Calu3 (cell line): ENCODE results near the gene PRKAG2. TPM values are rescaled to one million over a fixed set of nuclear protein-coding genes. Genes with fewer than 3 reads are reported as not detected.

Experiments
- BruUV-seq: library from RNA; stranded (reverse); fragments of 400-500 nt; replicated peaks from 2 replicates; lab custom pipeline; 2021; lab: Mats Ljungman, UMichigan
- CTCF ChIA-PET: fragments of 300-600 bp; sonication (Branson Sonifier 250); formaldehyde crosslinking; loops from one replicate; lab custom pipeline; 2022; ENCODE audit warnings: antibody characterized with exemption; lab: Charles Lee
- DNase-seq: peaks from one replicate; pipeline ENCODE4 v3.0.0; 2022
- H3K27ac Mint-ChIP-seq: one replicate; pipeline ENCODE4 v1.8.0; 2022; ENCODE audit warnings: mixed read lengths; ENCODE audit not compliant: unreplicated experiment
- H3K27me3 Mint-ChIP-seq: one replicate; pipeline ENCODE4 v1.8.0; 2022; ENCODE audit warnings: mixed read lengths; ENCODE audit not compliant: unreplicated experiment
- H3K36me3 Mint-ChIP-seq: one replicate; pipeline ENCODE4 v1.8.0; 2022; ENCODE audit warnings: mild to moderate bottlenecking, moderate library complexity, mixed read lengths; ENCODE audit not compliant: insufficient read depth, unreplicated experiment
- H3K4me1 Mint-ChIP-seq: one replicate; pipeline ENCODE4 v1.8.0; 2022; ENCODE audit warnings: mild to moderate bottlenecking, low read depth, mixed read lengths; ENCODE audit not compliant: unreplicated experiment
- H3K4me3 Mint-ChIP-seq: one replicate; pipeline ENCODE4 v1.8.0; 2022; ENCODE audit warnings: mild to moderate bottlenecking, low read depth, moderate library complexity, mixed read lengths; ENCODE audit not compliant: unreplicated experiment
- H3K9me3 Mint-ChIP-seq: one replicate; pipeline ENCODE4 v1.8.0; 2022; ENCODE audit warnings: low read depth, mixed read lengths; ENCODE audit not compliant: unreplicated experiment
- intact Hi-C: fragments of 100-400 bp; cut with micrococcal nuclease; formaldehyde crosslinking; loops from one replicate; pipeline ENCODE4 v1.10.0; 2022; ENCODE audit not compliant: unreplicated experiment
- total RNA-seq: library from RNA; stranded (reverse); gene quantifications from 2 replicates; pipeline ENCODE4 v1.2.3, GENCODE V29; 2022
- TF ChIP-seq, protein P1 (sequence below): fragments of 200-600 bp; IDR thresholded peaks from one replicate; pipeline ENCODE4 v1.8.0; 2022; ENCODE audit warnings: antibody characterized with exemption; ENCODE audit not compliant: unreplicated experiment

PRKAG2 gene
- total RNA-seq, 1 experiment from 2014 or later: 22.4 TPM

DNA sequence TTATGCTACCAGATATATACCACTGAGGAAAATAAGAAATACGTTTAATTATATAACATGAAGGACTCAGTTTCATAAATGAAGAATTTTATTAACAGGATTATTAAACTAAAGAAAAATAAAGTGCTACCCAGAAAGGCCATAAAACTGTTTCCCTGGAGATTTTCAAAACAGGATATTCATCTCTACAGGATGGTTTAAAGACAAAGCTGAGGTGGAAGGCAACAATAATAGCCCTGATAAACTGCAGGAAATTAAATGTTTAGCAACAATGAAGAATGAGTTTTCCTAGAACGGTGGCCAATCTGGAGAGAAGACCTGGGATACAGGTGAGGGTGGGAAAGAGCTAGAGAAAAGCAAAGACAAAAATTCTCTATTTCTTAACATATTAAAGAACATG is 369.1 kb downstream of the PRKAG2 start:
- Mint-ChIP-seq H3K9me3 (no peaks in the 10 kb centered on the region), H3K4me1 (peaks cover 35% of the 10 kb centered on the region), H3K4me3 (no peak overlapping the region), H3K27me3 (no peaks in the 10 kb centered on the region), H3K36me3 (no peaks in the 10 kb centered on the region), H3K27ac (no peak overlapping the region)
- BruUV-seq: no TSS peak
- CTCF ChIA-PET: interaction anchor here (1.8 kb wide), 1 partner anchor 10 kb away, joined by 7 read pairs; no protein-coding TSS in a partner anchor
- intact Hi-C loops: no loop called here
- DNase-seq: no peak
- TF ChIP-seq, protein P1, sequence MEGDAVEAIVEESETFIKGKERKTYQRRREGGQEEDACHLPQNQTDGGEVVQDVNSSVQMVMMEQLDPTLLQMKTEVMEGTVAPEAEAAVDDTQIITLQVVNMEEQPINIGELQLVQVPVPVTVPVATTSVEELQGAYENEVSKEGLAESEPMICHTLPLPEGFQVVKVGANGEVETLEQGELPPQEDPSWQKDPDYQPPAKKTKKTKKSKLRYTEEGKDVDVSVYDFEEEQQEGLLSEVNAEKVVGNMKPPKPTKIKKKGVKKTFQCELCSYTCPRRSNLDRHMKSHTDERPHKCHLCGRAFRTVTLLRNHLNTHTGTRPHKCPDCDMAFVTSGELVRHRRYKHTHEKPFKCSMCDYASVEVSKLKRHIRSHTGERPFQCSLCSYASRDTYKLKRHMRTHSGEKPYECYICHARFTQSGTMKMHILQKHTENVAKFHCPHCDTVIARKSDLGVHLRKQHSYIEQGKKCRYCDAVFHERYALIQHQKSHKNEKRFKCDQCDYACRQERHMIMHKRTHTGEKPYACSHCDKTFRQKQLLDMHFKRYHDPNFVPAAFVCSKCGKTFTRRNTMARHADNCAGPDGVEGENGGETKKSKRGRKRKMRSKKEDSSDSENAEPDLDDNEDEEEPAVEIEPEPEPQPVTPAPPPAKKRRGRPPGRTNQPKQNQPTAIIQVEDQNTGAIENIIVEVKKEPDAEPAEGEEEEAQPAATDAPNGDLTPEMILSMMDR: no peak

DNA sequence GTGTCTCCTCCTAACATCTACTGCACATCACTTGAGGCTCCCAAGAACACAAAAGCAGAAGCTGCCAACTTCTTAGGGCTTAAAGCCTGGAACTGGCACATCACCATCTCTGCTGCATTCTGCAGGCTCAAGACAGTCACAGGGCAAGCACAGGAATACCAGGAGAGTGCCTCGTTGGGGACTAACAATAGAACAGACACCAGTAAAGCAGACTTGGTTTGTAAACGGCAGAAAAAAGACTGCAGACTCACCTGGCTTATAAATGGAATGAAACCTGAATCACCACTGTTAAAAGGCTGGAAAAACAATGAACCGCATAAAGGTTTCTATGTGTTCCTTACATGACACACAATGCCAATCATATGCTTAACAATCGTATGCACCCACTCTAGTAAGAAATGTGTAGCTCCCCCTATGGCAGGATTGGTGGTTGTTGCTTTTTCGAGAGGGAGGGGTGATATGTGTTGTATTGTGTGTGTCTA is 370.0 kb downstream of the PRKAG2 start:
- Mint-ChIP-seq H3K27me3 (no peaks in the 10 kb centered on the region), H3K9me3 (no peaks in the 10 kb centered on the region), H3K27ac (no peak overlapping the region), H3K36me3 (no peaks in the 10 kb centered on the region), H3K4me1 (peaks cover 28% of the 10 kb centered on the region), H3K4me3 (no peak overlapping the region)
- no TSS peak for BruUV-seq
- intact Hi-C loops: no loop called here
- no peak for DNase-seq
- TF ChIP-seq, protein P1: no peak
- CTCF ChIA-PET: no interaction called here

Other genes starting within 250 kb of the PRKAG2 start
- not detected in 2 replicates for gene GALNTL5, start 79.3 kb upstream of the PRKAG2 start, total RNA-seq
- 18.3 and 19.7 TPM in 2 replicates for gene GALNT11, start 148.6 kb upstream of the PRKAG2 start, total RNA-seq